Rectal smooth muscle tissue (tissue), 1 donor: ENCODE data around the gene CROT.

Experiments
- H3K27ac ChIP-seq: one replicate; pipeline ENCODE4 v1.7.0; 2013; ENCODE audit warnings: low read depth, low read length, inconsistent platforms
- H3K27me3 ChIP-seq: one replicate; pipeline ENCODE4 v1.7.0; 2013; ENCODE audit warnings: low read length; ENCODE audit not compliant: control insufficient read depth, insufficient read depth
- H3K36me3 ChIP-seq: one replicate; pipeline ENCODE4 v1.7.0; 2013; ENCODE audit warnings: low read length; ENCODE audit not compliant: control insufficient read depth, insufficient read depth
- H3K4me1 ChIP-seq: one replicate; pipeline ENCODE4 v1.7.0; 2013; ENCODE audit warnings: low read length; ENCODE audit not compliant: control insufficient read depth, insufficient read depth
- H3K4me3 ChIP-seq: one replicate; pipeline ENCODE4 v1.7.0; 2013; ENCODE audit warnings: low read length
- H3K9ac ChIP-seq: one replicate; pipeline ENCODE4 v1.7.0; 2013; ENCODE audit warnings: low read length

Gene CROT

DNA sequence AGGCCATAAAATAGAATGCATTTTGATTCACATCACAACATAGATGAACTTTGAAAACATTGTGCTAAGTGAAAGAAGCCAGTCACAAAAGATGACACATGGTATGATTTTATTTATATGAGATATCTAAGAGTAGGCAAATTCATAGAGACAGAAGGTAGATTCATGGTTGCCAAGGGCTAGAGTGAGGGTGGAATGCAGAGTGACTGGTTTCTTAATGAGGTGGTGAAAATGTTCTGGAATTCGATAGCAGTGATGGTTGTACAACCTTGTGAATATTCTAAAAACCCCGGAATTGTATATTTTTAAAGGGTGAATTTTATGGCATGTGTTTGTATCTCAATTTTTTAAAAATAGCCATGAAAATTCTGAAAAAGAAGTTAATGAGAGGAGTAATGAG lies 87.1 kb downstream of the CROT start:
- Histone ChIP-seq H3K4me1 (no peaks in the 10 kb centered on the region), H3K27ac (no peak overlapping the region), H3K9ac (no peak overlapping the region), H3K27me3 (no peaks in the 10 kb centered on the region), H3K4me3 (no peak overlapping the region), H3K36me3 (no peaks in the 10 kb centered on the region)

GRCh38 chr7:87435546-87435945 lies 90.1 kb downstream of the CROT start:
- Histone ChIP-seq H3K4me3 (no peak overlapping the region), H3K36me3 (no peaks in the 10 kb centered on the region), H3K27me3 (no peaks in the 10 kb centered on the region), H3K27ac (no peak overlapping the region), H3K9ac (no peak overlapping the region), H3K4me1 (no peaks in the 10 kb centered on the region)

DNA sequence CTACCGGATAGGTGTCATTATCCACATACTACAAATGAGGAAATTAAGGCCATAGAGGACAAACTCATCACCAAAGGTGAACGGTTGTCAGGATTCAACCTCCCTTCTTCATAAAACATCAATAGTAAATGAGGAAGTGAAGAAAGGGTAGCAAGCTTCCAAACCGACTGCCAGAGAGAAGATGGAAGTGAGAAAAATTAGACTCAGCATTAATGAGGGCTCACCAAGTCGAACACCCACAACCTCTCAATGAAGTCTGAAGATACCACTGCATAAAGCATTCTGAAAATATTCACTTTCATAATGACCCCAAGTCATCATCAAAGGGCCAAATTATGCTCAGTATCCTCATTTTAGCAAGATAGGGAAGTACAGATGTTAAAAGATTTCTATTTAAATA lies 100.4 kb downstream of the CROT start:
- H3K4me1 ChIP-seq = no peaks in the 10 kb centered on the region
- H3K36me3 ChIP-seq = no peaks in the 10 kb centered on the region
- no peak overlapping the region for H3K9ac ChIP-seq

DNA sequence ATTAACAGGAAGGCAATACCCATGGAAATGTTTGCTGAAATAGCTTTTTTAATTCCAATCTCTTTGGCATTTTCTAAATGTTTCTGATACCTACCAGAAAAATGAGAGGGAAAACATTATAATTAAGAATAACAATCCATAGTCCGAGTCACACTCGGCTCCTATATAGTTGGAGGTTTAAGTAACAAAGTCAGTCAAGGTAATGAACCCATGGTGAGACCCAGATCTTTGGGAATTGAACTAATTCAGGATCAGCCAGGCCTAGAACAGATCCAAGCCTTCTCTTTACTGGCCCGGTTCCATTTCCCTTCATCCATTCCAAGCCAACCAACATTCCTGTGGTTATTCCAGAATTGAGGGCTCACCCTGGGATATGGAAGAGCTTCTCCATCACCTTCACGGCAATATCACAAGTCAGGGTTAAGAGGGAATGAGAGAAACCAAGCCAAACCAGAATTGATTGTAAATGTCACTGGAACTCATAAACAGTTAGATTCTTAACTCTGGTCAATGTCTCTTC lies 101.7 kb downstream of the CROT start:
- H3K4me3 ChIP-seq = no peak overlapping the region
- H3K27ac ChIP-seq = no peak overlapping the region
- H3K27me3 ChIP-seq = no peaks in the 10 kb centered on the region
- H3K36me3 ChIP-seq = no peaks in the 10 kb centered on the region
- no peak overlapping the region for H3K9ac ChIP-seq
- no peaks in the 10 kb centered on the region for H3K4me1 ChIP-seq

More for the DNA sequence above, 100.4 kb downstream of the CROT start:
- H3K27ac ChIP-seq = no peak overlapping the region
- H3K27me3 ChIP-seq = no peaks in the 10 kb centered on the region
- H3K4me3 ChIP-seq = no peak overlapping the region

DNA sequence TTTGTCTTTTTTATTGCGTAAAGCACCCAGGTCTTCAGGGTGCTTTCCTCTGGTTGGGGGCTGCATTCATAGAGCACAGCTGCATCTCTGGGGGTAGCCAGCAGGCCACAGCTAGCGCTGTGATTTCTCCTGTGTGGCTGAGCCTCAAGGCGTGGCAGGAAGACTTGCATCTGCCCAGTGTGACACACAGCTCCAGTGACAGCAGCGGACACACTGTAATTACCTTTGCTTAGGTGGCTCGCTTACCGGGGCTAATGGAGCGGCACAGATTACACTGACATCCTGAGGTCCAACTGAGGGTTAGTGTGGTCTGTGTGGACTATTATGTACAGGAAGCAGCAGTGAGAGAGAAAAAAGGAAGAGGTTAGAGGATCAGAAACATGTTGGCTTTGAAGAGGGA lies 102.9 kb downstream of the CROT start:
- H3K9ac ChIP-seq = no peak overlapping the region
- H3K4me1 ChIP-seq = no peaks in the 10 kb centered on the region
- no peak overlapping the region for H3K4me3 ChIP-seq
- no peaks in the 10 kb centered on the region for H3K36me3 ChIP-seq
- H3K27ac ChIP-seq = no peak overlapping the region
- no peaks in the 10 kb centered on the region for H3K27me3 ChIP-seq
